Hematopoietic multipotent progenitor cell treated with erythropoietin and hydrocortisone succinate and interleukin-3 and kit ligand, for 8 days (in vitro differentiated cells): ENCODE data around the gene LETM1.

Experiments used
- DNase-seq: peaks from one replicate; pipeline ENCODE4 v3.0.0-alpha.2; 2015

The LETM1 gene

DNA sequence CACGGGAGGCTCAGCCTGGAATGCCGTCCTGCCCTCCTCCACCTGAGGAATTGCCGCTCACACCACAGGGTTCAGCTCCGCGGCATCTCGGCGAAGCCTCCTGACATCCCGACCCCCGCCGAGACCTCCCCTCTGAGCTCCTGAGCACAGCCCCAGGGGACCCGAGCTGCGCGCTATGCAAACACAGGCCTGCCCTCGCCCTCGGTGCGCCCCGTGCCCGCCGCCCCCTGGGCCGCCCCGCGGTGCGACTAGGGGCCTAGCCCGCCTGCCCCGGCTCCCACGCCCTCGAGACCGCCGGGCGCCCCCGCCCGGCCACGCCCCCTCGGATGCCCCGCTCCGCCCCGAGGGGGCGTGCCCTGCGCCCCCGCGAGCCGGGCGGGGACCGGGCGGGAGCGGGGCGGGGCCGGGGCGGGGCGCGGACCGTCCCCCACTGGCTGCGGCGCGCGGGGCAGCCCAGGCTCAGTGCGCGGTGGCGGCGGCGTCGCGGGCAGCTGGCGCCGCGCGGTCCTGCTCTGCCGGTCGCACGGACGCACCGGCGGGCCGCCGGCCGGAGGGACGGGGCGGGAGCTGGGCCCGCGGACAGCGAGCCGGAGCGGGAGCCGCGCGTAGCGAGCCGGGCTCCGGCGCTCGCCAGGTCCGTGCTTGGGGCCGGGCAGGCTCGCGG is 63.0 kb downstream of the LETM1 start, which contains the start of gene FGFR3:
Gene FGFR3 (plus strand): TSS at position 462 of the 664 bp plus-strand sequence. CDS start 642 bp downstream, outside the sequence.
- peak; percentile 44 for DNase-seq

DNA sequence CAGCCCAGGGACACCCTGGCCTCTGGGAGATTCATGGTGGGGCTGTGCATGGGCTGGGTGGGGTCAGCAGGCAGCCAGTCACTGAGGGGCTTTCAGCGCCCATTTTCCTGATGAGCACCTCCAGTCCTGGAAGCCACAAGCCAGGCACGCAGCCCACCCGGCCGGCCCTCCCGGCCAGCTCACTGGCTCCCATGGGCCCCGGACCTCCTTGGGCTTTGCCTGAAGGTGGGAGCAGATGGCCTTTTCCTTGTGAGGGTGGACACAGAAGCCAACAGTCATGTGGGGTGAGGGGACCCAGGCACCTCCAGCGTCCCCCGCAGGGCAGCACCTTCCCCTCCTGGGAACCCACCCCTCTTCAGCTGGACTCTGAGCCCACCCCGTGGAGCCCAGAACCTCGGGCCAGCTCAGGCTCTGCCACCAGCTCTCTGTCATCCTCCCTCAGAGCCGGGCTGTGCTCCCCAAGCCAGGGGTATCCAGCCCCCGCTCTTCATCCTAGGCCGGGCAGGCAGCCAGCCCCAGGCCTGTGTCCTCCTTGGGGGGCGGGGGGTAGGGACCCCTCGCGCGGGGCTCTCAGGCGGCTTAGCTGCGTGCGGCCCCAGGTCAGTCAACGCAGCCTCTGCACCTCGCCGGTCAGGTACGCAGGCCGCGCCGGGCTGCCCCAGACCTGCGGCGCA is 63.7 kb downstream of the LETM1 start:
- DNase-seq: no peak

DNA sequence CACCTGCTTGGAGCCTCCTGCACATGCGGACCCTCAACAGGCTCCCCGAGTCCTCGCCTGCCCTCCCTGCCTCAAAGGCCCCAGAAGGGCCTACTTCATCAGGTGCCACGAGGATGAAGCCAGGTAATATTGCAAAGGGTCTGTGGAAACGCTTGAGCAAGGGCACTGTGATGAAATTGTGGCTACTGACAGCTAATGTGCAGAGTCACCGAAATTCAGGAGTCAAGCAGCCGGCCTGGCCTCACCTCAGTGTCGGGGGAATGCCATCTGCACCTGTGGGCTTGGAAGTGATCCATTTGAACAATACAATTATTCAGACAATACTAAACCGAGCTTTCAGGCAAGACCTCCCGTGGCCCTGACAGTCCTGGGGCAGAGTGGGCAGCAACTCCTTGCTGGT is 66.0 kb downstream of the LETM1 start:
- DNase-seq: no peak

DNA sequence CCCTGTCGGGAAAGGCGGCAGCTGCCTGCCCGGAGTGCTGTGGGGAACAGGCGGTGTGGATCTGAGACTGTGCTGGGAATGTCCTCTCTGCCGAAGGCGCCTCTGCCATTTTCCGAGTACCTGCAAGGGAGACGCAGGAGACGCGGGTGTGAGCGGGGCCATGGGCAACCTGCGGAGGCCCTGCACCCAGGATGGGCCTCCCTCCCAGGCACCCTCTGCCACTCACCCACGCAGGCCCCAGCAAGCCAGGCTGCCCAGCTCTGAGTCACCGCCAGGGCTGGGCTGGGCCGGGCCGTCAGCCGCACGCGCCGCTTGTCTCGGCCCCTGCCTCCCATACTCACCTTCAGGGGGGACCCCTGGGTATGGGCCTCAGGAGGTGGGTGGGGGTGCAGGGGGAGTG is 66.4 kb downstream of the LETM1 start:
- no peak for DNase-seq

DNA sequence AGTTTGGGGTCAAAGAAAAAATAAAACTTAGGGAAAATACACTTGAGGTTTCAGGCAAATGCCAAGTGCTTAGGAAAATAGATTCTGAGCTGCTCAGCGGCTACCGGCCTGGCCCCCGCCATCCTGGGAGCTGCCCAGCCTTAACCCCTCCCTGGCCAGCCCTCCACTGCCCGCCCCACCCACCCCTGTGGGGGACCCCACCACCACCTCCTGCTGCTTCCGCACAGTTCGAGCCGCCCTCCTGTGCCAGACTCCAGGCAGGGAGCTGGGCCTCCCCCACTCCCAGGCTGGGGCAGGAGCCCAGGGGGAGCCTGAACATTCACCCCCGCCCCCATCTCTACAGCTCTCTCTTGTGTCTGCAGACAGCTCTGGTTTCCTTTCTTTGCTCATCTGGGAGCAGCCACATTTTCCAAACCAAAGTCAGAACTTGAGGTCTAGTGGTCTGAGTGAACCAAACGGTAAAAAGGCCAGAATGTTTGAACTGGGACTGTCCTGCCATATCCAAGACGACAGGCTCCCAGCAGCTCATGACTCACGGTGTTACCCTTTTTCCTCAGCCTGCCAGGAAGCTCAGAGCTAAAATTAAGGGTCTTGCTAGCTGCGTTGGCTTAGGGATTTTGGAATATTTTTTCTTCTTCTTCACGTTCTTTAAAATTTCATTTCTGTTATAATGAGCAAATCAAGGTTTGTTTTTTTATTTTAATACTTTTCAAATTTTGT is 67.5 kb downstream of the LETM1 start:
- DNase-seq: no peak

DNA sequence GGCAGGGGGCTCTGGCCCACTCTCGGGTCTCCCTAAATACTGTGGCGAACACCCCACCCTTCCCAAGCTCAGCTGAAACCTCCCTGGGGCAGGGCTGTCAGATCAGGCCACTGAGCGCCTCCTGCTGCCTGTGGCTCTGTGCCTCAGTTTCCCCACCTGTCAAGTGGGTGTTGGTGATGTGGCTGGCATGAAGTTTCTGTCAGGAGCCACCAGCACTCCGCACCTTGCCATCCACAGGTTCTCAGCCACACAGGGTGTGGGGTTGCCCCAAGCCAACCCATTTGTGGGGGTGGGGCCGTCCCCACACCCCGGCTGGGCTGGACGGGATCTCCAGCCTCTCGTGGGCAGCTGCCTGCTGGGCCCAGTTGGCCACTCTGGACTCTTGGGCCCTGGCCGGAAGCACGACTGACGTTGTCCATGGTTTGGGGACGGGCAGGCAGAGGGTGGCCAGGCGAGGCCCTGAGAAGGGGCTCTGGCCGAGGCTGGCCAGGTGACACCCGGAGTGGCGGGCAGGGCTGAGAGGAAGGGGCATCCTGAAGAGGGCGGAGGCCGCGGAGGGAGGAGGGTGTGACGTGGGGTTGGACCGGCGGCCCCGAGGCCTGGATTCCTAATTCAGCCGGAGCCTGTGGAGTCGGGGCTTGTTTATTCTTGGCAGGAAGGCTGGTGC is 68.4 kb downstream of the LETM1 start:
- DNase-seq: no peak

DNA sequence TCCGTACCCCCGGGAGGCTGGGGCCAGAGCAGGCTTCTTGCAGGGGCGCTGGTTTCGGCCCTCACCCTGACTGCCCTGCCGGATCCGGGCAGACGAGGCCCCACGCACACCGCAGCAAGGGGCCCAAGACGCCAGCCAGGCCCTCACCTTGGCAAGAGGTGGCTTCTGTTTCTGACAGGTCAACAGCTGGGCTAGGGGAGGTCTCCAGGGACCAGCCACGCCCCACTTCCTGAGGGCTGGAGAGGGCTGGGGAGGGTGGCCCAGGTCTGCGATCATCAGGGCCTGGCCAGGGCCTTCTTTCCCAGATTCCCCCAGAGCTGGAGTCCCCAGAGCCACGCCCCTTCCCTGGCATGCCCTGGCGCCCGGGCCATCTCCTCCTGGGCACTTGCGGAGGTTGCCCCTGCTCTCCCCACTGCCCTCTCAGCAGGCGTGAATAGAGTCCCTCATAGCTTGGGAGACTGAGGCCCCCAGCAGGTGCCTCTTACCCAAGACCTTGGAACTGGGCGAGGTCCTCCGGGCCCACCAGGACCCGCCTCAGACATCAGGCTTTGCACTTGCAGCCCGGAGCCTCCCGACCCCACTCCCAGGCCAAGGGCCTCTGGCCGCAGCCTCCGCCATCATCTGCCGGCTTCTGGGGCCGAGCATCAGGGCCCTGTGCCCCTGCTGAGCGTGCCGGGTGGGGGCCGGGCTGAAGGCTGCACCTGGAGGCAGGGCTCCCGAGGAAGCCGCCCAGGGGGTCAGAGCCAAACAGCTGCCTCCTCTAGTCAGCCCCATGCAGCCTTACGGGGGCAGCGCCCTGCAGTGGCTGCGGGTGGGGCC is 69.2 kb downstream of the LETM1 start:
- DNase-seq: no peak

DNA sequence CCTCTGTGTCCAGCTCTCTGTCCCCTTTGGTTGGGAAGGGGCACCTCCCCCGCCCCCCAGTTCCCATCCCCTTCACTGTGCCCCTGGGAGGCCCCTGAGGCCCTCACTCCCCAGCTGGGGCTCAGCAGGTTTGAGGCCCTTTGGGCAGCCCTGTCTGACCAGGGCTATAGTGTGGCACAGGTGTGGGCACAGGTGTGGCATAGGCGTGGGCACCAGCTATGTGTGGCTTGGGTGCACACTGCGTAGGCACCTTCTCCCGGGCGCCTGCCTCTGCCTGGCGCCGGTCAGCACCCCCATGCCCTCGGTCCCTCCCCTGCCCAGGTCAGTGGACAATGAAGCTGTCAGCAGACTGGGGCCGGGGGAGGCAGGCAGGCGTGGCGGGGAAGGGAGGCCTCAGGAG is 70.4 kb downstream of the LETM1 start:
- DNase-seq: no peak

DNA sequence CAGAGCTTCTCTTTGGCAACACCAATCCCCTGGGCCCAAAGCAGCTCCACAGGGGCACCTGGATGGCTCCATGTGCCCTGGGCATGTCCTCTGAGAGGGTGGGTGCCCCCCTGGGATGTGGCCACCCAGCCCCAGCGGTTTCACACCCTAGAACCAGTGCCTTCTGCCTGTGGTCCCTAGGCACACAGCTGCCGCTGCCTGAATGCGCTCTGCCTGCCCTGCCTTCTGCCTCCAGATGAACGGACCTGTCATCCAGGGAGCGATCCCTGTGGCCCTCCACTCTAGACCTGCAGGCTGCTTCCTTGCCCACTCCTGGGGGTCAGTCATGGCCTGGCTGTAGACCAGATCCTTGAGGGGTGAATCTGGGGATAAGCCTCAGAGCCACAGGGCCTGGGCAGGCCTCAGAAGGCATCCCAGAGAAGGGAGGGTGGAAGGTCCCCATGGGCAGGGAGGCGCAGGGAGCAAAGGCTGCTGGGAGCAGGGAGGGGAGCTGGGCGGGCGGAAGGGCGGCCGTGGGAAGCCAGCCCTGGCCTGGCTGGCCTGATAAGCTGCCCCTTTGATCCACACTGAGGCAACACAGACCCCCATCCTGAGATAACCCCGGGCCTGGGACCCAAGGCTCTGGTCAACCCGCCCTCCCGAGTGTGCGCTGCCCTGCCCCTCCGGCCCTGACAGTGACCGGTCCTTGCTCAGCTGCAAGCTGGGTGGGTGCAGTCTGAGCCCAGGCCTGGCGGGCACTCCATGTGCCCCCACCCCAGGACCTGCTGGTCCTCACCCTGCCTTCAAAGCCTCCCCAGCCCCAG is 71.0 kb downstream of the LETM1 start:
- DNase-seq: peak; percentile 80

DNA sequence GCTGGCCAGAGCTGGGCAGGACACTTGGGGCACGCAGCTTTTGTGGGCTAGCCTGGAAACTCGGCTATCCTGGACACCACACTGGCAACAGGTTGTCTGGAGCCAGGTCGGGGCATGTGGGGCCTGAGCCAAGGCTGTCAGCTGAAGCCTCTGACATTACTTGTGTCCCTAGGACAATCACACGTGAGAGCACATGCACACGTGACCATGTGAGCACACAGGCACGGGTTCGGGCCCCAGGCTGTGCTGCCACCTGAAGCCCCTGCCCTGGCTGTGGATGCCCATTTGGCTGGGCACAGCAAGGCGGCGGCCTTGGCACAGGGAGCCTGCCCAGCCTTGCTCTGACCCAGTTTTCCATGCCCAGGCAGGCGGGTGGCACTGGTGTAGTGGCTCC is 71.6 kb downstream of the LETM1 start:
- no peak for DNase-seq

DNA sequence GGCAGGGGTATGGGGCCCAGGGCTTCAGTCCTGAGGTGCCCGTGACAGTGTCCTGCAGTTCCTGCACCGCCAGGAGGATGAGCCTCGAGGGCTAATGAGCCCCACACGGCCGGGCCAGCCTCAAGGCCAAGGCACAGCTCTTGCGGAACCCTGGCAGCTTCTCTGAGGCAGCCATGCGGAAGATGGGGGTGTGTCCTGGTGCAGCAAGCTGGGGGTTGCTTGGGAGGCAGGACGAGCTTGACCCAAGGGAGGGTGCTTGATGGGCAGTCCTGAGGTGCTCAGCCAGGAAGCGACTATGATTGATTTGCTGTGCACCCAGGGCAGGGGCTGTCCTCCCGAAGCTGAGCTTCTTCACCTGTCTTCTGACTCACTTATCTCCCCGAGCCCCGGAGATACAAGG is 72.0 kb downstream of the LETM1 start:
- DNase-seq: no peak

DNA sequence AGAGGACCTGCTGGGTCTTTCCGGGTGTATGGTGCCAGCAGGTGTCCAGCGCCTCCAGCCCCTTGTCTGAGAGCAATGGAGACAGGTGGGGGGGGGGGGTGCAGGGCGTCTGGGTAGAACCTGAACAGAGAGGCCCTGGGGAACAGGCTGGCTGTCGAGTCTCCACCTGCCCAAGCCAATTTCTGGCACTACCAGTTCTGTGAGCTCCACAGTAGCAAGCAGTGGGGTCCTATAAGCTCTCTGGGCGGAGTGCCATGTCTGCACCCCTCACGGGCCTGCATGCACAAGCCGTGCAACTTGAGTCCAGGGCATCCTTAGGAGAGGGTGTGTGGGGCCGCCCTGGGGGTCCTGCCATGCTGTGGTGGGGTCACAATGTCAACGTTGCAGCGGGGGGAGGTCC is 72.9 kb downstream of the LETM1 start:
- DNase-seq: no peak

DNA sequence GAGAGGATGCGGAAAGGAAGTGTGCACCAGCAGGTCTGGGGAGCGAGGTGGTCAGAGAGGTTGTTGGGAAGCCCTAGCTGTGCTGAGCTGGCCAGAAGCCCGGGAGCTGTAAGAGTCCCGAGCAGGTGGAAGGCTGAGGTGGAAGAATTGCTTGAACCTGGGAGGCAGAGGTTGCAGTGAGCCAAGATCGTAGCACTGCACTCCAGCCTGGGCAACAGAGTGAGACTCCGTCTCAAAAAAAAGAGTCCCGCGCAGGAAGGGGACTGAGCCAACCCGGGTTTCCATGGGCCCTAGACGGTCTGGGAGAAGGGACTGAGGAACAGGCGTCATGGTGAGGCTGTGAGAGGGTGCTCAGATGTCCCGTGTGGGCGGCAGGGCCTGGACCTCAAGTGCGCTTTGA is 75.5 kb downstream of the LETM1 start:
- DNase-seq: no peak

DNA sequence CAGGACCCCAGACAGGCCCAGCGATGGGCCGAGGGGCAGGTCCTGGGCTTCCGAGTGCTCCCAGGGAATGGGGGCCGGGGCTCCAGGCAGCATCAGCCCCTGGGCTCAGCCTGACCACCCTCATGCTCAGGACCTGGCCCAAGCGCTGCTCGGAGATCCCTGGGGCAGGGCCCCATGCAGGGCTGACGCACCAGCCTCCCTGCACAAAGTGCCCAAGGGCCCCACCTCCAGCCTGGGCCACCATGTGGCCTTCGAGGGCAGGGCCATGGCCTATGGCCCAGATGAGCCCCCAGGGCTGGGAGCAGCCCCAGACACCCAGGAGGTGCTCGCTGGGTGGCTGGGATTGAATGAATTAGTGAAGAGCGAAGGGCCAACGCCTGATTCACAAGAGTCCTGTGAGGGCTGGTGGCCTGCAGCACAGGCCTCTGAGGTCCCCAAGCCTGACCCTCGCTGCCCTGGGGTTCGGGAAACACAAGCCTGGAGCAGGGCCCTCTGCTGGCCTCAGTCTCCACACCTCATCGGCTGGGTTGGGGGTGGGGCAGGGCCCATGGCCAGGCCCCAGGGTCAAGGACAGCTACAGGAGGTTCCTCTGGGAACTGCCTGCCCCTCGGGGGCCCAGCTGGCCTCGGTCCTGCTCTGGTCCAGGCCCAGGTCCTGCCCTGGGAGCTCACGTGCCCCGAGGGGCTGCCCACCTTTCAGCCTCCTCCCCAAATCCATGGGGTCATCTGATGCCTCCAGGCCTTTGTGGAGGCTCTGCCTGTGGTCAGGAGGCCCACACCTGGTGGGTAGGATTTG is 76.2 kb downstream of the LETM1 start:
- no peak for DNase-seq

DNA sequence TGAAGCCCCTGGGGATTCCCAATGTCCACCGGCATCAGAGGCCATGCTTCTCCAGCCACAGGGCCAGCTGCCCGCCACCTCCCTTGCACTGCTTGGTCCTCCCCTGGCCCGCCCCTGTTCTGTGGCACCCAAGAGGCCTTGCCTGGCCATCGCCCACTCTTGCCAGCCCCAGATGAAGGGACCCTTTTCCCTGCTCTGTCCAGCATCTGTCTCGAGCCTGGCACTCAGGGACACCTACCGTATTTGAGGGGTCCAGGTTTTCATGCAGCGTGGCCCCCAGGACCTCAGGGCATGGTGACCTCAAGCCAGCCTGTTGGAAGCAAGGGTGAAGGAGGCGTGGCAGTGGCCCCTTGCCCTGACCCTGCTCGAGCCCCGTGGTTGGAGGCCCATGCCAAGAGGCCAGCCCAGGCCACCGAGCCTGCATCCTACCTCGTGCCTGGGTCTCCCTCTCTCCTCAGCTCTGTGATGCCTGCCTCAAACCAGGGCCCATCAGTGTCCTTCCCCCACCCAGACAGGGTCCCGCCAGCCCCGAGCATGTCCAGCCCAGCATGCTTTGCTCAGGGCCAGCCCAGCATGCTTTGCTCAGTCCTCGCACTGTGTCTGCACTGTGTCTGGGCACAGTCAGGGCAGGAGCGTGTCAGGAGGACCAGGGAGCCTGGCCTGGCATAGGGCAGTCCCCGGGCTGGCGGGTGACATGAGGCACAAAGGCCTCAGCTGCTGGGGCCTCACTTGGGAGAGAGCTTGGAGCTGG is 77.1 kb downstream of the LETM1 start:
- no peak for DNase-seq

DNA sequence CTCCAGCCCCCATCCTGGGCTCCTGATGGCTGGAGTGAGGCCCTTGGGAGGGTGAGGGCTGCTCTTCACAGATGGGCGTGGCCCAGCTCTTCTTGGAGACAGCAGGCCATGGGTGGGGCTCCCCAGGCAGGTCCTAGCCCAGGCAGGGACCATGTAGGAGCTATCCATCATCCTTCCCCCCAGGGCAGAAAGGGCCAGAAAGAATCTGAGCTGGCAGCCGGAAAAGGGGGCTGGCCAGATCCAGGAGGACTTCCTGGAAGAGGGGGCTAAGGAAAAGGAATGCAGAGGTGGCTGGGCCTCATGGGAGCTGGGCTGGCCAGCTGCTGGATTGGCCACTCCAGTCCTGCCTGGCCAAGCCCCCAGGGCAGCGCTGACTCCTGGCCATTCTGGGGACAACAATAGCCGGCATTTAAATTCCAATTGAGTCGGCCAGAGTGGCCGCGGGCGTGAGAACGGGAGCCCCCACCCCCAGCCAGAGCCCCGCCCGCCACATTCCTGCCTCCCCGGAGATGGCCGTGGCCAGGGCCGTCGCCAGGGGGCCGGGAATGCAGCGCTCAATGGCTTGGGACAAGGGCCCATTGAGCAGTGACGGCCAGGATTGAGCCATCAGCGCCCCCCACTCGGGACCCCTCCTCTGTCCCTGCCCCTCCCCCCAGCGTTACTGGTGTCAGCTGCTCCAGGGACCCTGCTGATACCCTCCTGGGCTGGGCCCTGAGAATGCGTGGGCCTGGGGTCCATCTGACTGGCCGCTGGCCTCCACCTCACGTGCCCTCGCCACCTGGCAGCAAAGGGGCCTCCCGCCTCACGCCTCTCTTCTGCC is 77.9 kb downstream of the LETM1 start:
- peak; percentile 66 for DNase-seq

DNA sequence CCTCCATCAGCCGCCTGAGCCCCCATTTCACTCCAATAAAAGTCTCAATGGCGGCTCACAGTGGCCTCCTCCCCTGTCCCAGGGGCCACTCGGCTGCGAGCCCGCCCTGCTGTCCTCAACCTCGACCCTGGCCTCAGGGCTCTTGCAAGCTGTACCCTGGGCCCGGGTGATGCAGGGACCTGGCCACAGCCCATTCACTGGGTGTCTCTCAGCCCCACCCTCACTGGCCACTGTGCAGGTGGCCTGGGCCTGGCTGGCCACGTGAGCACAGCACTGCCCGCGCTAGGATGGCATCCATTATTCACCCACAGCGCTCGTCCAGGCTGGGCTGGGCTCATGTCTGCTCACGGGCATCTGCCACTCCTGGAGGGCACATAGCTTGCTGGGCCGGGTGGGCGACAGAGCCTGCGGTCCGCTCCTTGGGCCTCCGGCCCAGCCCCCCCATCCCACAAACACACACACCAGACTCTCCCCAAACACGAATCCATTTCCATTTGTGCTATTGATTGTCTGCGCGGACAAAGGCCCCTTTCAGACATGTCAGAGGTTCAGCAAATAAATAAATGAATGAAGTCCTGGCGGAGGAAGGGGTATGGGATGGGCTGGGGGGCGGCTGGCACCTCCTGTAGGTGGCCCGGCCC is 79.3 kb downstream of the LETM1 start:
- no peak for DNase-seq

DNA sequence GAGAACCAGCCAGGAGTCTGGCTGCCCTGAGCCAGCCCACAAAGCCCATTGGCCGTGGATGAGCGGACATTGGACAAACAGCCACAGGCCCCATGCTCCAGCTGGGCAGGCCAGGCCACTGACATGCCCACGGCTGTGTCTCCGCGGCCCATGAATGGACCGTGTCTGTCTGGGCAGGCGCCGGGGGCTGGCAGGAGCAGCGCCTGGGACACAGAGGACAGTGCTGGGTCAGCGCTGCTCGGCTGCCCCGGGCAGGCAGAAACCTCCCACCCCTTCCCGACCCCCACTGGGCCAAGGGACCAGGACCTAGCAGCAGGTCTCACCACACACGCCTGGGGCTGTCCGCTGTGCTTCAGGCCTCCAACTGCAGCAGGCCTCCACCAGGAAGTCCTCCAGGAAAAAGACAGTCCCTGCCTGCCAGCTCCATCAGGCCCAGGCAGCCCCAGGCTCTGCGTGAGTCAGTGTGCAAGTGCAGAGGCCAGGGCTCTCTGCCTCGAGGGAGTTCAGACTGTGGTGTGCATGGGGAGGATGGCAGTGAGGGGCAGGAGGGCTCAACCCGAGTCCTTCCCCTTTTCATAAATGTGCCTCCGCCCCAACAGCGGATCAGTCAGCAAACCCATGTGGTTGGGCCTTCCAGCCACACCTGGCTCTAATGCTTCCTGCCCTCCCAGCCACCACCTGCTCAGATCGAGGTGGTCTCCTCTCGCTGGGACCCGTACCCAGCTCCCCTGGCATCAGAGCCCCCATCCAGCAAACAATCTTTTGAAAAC is 80.0 kb downstream of the LETM1 start:
- no peak for DNase-seq
